NOMO-1 treated with DMSO at 0.1 percent for 48 hours (cell line): ENCODE results near the gene KRT9.
A peak's percentile ranks its signal among the peaks of the same experiment; 100 is the strongest.
"Not testable (repeated sequence)": the region's sequence is repeated elsewhere in the genome, so short reads cannot be mapped to it uniquely, and the experiment has no call there.

Experiments
- DNase-seq: peaks from one replicate; lab custom pipeline; 2025; ENCODE audit not compliant: unreplicated experiment; lab: John Stamatoyannopoulos, UW

Gene KRT9

DNA sequence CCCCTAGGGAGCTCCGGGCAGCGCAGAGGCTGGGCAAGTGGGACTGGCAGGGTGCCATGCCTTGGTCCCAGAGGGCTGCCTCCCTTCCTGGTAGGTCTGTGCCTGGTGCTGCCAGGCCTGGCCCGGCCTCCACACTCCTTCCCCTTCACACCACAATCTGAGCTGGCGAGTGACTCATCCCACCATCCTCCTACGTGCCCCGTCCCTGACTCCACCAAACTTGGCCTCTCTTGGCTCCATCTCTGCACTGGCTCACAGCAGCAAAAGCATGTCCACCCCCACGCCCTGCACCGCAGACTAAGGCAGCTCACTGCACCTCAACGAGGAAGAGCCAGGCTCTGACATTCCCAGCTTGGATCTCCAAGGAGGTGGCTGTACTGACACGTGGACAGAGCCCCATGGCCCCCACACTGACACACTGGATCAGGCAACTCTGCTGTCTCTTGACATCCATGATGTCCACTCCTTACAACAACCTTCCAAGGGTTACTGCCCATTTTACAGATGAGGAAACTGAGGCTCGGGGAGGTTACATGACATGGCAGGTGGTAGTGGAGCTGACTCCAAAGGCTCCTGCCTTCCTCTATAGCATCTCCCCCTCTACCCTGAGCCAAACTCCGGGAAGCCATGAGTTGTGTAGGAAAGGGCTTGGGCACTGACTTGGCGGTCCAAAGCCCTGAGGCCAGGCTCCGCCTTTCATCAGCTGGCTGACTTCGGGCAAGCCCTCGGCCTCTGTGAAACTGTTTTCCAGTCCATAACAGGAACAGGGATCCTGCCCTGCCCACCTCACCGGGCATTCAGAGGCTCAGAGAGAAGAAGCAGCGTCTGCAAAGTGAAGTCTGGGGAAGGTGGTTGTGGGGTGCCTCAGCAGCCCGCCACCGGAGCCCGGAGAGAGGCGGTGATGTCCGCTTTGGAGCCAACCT is 23.7 kb downstream of the KRT9 start:
- peak; percentile 47 for DNase-seq

DNA sequence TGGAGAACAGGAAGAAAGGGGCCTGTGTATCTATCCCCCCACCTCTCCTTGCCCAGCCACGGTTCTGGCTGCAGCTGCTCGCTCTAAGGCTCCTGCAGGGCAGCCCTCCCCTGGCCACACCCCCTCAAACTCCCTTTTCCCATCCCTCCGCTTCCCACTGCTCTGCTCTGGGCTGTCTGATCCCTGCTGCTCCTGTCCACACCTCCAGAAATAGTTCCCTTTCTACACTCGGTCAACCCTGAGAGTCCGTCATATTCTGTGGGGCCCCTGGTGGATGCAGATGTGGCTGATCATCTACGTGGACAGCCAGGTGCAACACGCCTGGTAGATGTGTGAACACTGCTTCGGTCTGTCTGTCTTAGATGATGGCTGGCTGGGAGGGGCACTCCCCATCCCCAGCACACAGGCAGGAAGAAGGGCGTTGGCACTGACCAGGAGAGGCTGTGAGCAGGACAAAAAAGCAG is 24.4 kb downstream of the KRT9 start:
- no peak for DNase-seq

- no peak for DNase-seq
Measured at GRCh38 chr17:41546819-41547218, 25.0 kb downstream of the KRT9 start.

DNA sequence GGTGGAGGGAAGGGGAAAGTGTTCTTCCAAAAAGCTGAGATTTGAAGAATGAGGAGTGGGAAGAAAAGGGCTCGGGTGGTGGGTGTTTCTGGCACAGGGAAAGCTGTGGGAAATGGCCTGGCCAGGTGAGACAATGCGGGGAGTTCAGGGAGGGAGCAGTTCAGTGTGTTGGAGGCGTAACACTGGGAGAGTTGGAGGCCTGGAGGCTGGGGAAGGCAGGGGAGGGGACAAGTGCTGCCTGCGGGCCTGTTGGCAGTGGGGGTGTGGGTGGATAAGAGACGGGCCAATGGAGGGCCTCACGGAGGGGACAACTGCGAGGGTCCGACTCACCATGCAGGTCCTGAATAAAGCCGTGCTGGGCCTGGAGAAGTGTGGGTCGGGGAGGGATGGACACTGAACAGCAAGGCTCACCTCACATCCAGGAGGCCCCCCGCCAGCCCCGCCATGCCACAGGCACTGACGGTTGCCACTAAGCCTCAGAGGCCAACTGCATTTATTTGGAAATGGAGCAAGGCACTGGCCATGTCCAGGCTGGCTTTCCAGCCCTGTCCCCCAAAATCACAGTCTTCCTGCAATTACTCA is 25.9 kb downstream of the KRT9 start:
- DNase-seq, result no peak

GRCh38 chr17:41544935-41545334 is 26.9 kb downstream of the KRT9 start:
- no peak for DNase-seq

DNA sequence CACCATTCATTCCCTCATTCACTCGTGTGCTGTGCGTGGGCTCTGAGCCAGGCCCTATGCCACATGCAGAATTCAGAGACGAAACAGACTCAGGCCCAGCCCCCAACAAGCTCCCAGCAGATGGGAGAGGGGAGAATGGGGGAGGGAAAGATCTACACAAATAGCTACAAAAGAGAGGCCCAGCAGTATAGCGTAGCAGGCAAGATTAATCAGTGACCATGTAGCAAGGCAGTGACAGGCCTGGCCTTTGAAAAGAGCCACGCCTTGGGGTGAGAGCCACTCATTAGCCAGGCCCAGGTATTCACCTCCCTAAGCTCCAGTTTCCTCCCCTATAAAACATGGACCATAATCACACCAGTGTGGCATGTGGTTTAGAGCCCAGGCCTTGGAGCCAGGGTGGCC is 27.4 kb downstream of the KRT9 start:
- no peak for DNase-seq

GRCh38 chr17:41542786-41543185 is 29.1 kb downstream of the KRT9 start:
- not testable (repeated sequence) for DNase-seq

DNA sequence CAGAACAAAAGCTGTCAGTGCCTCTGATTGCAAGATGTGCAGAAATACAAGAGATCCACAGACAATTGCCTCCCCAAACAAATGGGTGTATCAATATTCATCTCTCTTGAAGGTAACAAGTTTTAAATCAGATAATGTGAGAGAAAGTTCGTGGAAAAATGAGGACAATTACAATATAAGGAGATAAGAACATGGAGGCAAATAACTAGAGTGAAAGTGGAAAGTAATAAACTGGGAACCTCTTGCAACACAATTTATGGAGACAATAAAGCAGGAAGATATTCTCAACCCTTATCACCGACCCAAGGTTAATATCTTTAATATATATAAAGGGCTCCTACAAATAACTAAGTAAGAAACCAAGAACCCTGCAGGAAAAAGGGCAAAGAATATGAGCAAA is 29.5 kb downstream of the KRT9 start:
- no peak for DNase-seq

DNA sequence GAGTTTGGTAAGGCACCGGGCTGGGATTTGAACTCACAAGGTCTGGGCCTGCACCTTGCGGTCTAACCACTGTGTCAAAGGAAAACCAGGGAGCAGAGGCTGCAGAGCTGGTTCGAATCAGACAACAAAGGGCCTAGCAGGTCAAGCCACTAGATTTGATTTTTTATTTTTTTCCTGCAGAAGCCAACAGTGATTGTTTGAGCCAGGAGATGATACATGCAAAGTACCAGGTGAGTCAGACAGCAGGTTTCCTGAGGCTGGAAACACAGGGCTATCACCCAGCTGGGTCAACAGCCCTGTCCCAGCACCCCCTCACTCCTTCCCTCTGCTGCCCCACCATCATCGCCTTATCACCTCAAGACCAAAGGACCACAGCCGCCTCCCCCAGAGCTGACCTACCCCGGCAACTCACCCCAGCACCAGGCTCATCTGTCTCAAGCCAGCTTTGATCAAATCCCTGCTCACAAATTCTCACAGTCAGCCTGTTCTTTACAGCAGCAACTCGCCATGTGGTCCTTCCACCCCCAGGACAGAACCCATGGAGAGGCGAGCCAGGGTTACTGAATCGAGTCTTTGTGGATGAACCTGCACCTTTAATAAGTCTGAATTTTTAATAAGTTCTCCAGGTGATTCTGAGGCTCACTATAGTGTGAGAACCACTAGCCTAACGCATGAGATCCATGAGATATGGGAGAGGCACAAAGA is 30.8 kb downstream of the KRT9 start:
- DNase-seq, result no peak

- no peak for DNase-seq
Measured at GRCh38 chr17:41539979-41540701, 31.7 kb downstream of the KRT9 start.

GRCh38 chr17:41539071-41539492 is 32.8 kb downstream of the KRT9 start:
- DNase-seq, result no peak

DNA sequence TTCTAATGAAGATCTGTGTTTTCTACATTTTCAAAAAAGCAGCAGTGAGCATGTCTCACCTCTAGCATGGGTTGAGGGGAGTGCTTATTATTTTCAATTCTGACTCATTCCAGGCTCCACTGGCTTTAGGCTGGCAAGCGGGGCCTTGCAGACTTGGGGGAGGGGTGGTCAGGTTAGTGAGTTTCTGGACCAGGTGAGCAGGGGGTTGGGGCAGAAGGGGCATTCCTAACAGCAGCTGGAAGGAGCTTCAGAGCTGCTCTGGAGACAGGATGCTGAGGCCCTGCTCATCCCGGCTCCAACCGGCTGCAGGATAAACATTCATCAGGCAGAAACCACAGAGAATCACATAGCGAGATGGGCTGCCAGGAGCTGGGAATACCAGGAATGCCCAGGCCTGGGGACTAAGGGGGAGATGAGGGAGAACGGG is 33.3 kb downstream of the KRT9 start:
- DNase-seq, result no peak

GRCh38 chr17:41537990-41538389 is 33.9 kb downstream of the KRT9 start:
- no peak for DNase-seq

DNA sequence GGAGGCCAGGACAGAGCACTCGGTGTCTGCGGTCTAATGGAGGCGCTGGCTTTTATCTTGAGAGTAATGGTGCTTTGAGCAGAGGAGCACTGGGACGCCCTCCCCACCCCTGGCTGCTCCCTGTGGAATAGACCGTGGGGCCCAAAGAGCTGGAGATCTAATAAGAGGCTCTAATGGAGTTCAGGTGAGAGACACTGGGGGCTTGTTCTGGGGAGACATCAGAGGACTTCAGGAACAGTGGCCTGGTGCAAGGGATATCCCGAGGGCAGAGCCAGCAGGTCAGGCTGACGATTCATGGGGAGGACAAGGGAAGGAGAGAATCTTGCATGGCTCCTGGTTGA is 34.3 kb downstream of the KRT9 start:
- no peak for DNase-seq

DNA sequence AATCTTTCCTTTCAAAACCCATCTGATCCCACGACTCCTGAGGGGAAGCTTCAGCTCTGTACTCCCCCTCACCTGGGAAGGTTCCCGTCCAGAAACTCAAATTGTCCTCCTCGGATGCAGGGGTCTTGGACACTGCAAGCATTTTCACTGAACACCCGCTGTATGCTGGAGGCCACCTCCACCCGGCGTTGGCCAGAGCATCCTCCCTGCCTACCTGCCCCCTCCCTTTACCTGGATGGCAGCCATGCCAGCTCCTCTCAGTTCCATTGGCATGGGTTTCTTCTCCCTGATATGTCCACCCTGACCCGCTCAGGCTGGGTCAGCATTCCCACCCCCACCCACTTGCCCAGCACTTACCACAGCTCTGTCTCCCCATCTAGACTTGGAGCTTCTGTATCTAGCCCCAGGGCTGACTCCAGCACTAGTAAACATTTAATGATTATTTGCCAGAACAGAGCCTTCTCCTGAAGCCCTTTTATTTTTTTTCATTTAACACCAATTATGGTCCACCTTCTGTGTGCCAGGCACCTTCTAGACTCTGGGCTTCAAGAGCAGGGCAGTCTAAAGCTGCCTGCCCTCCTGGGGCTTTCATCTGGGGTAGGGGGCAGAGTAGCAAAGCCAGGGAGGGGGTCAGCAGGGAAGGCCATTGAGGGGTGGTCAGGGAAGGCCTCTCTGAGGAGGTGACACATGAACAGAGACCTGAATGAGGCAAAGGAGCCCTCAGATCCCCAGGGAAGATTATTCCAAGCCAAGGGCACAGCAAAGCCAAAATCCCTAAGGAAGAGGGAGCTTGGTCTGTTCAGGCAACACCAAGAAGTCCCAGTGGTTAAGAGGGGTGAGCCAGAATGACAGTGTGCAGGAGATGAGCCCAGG is 34.9 kb downstream of the KRT9 start:
- no peak for DNase-seq

GRCh38 chr17:41535764-41536481 is 35.9 kb downstream of the KRT9 start:
- no peak for DNase-seq

- no peak for DNase-seq
Measured at GRCh38 chr17:41534899-41535546, 36.8 kb downstream of the KRT9 start.

- DNase-seq, result no peak
Measured at GRCh38 chr17:41533613-41534012, 38.2 kb downstream of the KRT9 start.

DNA sequence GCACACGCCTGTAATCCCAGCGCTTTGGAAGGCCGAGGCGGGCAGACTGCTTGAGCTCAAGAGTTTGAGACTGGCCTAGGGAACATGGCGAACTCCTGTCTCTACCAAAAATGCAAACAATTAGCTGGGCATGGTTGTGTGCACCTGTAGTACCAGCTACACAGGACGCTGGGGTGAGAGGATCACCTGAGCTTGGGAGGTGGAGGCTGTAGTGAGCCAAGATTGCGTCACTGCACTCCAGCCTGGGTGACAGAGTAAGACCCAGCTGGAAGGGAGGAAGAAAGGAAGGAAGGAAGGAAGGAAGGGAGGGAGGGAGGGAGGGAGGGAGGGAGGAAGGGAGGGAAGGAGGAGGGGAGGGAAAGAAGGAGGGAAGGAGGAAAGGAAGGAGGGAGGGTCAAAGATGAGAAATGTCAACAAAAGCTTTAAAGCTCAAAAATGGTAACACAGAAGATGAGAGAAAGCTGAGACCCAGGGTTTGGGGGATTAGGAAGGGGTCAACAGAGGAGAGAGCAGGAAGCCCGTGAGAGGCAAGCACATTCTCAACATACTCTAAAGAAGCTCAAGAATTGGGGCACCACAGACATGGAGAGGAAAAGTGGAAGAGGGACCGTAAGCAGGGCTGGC is 38.8 kb downstream of the KRT9 start:
- no peak for DNase-seq
